WTC11 (cell line): Measurements from ENCODE around the gene PSD4.

ENCODE experiments used
- MXD4 ChIP-seq: fragments of 250-450 bp; sonication (Bioruptor Pico); IDR thresholded peaks from 2 replicates; pipeline ENCODE4 v1.8.0; 2021; ENCODE audit warnings: mild to moderate bottlenecking, moderate library complexity, borderline replicate concordance
- TF ChIP-seq, protein P1 (sequence below): sonication (generic); formaldehyde crosslinking; IDR thresholded peaks from 2 replicates; pipeline ENCODE4 v1.8.1; 2023; ENCODE audit warnings: mild to moderate bottlenecking, missing genetic modification reagents, moderate library complexity
- TF ChIP-seq, protein P2 (sequence below): fragments of 200-600 bp; IDR thresholded peaks from 2 replicates; pipeline ENCODE4 v1.8.0; 2022; ENCODE audit warnings: antibody characterized with exemption

DNA sequence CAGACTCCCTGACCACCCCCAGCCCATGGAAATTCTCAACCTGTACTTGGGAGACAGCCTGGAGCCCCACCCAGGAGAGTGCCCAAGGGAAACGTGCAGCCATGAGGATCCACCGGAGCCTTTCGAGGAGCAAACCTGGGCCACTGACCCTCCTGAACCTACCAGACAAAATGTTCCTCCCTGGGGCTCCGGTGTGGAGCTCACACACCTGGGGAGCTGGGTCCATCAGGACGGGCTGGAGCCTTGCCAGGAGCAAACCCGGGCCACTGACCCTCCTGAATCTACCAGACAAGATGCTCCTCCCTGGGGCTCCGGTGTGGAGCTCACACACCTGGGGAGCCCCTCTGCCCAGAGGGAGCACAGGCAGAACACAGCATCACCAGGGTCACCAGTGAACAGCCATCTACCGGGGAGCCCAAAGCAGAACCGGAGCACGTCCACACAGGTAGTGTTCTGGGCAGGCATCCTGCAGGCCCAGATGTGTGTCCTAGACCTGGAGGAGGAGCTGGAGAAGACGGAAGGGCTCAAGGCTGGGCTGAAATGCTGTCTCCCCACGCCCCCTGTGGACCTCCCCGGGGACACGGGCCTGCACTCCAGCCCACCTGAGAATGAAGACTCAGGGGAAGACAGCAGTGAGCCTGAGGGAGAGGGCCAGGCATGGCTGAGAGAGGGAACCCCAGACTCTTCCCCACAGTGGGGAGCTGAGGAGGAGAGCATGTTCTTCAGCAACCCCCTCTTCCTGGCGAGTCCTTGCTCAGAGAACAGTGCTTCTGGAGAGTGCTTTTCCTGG is 8.9 kb downstream of the PSD4 start:
- TF ChIP-seq, protein P1, sequence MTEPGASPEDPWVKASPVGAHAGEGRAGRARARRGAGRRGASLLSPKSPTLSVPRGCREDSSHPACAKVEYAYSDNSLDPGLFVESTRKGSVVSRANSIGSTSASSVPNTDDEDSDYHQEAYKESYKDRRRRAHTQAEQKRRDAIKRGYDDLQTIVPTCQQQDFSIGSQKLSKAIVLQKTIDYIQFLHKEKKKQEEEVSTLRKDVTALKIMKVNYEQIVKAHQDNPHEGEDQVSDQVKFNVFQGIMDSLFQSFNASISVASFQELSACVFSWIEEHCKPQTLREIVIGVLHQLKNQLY: no peak
- TF ChIP-seq, protein P2, sequence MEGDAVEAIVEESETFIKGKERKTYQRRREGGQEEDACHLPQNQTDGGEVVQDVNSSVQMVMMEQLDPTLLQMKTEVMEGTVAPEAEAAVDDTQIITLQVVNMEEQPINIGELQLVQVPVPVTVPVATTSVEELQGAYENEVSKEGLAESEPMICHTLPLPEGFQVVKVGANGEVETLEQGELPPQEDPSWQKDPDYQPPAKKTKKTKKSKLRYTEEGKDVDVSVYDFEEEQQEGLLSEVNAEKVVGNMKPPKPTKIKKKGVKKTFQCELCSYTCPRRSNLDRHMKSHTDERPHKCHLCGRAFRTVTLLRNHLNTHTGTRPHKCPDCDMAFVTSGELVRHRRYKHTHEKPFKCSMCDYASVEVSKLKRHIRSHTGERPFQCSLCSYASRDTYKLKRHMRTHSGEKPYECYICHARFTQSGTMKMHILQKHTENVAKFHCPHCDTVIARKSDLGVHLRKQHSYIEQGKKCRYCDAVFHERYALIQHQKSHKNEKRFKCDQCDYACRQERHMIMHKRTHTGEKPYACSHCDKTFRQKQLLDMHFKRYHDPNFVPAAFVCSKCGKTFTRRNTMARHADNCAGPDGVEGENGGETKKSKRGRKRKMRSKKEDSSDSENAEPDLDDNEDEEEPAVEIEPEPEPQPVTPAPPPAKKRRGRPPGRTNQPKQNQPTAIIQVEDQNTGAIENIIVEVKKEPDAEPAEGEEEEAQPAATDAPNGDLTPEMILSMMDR: no peak
- no peak for TF ChIP-seq MXD4 (CRISPR knock-in tag)
